H9 (cell line): Measurements from ENCODE around the gene ULBP3. TPM values are rescaled to one million over a fixed set of nuclear protein-coding genes. Genes with fewer than 3 reads are reported as not detected.

ENCODE experiments used
- DNase-seq: peaks from one replicate; pipeline ENCODE4 v3.0.0-alpha.2; 2017
- H2AFZ ChIP-seq: one replicate; pipeline ENCODE4 v1.6.1; 2013; ENCODE audit warnings: mild to moderate bottlenecking, low read length, control low read depth, moderate library complexity
- H2AK5ac ChIP-seq: 2 replicates; pipeline ENCODE4 v1.6.1; 2013; ENCODE audit warnings: low read length, control low read depth, mixed read lengths; ENCODE audit not compliant: insufficient read length
- H2BK120ac ChIP-seq: one replicate; pipeline ENCODE4 v1.6.1; 2013; ENCODE audit warnings: low read depth, mild to moderate bottlenecking, low read length, control low read depth, inconsistent platforms; ENCODE audit not compliant: poor library complexity, severe bottlenecking
- H2BK12ac ChIP-seq: 2 replicates; pipeline ENCODE4 v1.6.1; 2013; ENCODE audit warnings: low read length, control low read depth, mixed read lengths, low read depth; ENCODE audit not compliant: insufficient read length
- H2BK15ac ChIP-seq: 2 replicates; pipeline ENCODE4 v1.6.1; 2013; ENCODE audit warnings: low read depth, low read length, control low read depth
- H2BK20ac ChIP-seq: one replicate; pipeline ENCODE4 v1.6.1; 2013; ENCODE audit warnings: low read depth, mild to moderate bottlenecking, low read length, control low read depth, inconsistent platforms; ENCODE audit not compliant: poor library complexity, severe bottlenecking
- H2BK5ac ChIP-seq: 2 replicates; pipeline ENCODE4 v1.6.1; 2013; ENCODE audit warnings: low read length, control low read depth, mixed read lengths; ENCODE audit not compliant: insufficient read length
- H3K14ac ChIP-seq: 2 replicates; pipeline ENCODE4 v1.6.1; 2013; ENCODE audit warnings: low read length, control low read depth; ENCODE audit not compliant: insufficient read depth
- H3K18ac ChIP-seq: 2 replicates; pipeline ENCODE4 v1.6.1; 2013; ENCODE audit warnings: low read depth, mild to moderate bottlenecking, mixed read lengths, low read length, control low read depth; ENCODE audit not compliant: insufficient read length
- H3K23ac ChIP-seq: 2 replicates; pipeline ENCODE4 v1.6.1; 2013; ENCODE audit warnings: low read length, control low read depth, mixed read lengths, low read depth; ENCODE audit not compliant: insufficient read length
- H3K23me2 ChIP-seq: 2 replicates; pipeline ENCODE4 v1.6.1; 2013; ENCODE audit warnings: low read depth, mild to moderate bottlenecking, mixed read lengths, low read length, control low read depth; ENCODE audit not compliant: insufficient read length, poor library complexity, severe bottlenecking
- H3K27ac ChIP-seq: 2 replicates; pipeline ENCODE4 v1.5.1; 2013; ENCODE audit warnings: low read length, control low read depth, mixed read lengths, low read depth; ENCODE audit not compliant: insufficient read length
- H3K27me3 ChIP-seq: 2 replicates; pipeline ENCODE4 v1.6.1; 2013; ENCODE audit warnings: low read length, control low read depth, inconsistent platforms; ENCODE audit not compliant: insufficient read depth
- H3K4ac ChIP-seq: 2 replicates; pipeline ENCODE4 v1.6.1; 2013; ENCODE audit warnings: low read depth, mild to moderate bottlenecking, control low read depth, inconsistent platforms, low read length, moderate library complexity
- H3K4me1 ChIP-seq: 2 replicates; pipeline ENCODE4 v1.6.1; 2013; ENCODE audit warnings: low read length, control low read depth, inconsistent platforms; ENCODE audit not compliant: insufficient read depth
- H3K4me2 ChIP-seq: 2 replicates; pipeline ENCODE4 v1.6.1; 2013; ENCODE audit warnings: low read length, control low read depth, mixed read lengths; ENCODE audit not compliant: insufficient read length, insufficient read depth
- H3K56ac ChIP-seq: 2 replicates; pipeline ENCODE4 v1.6.1; 2013; ENCODE audit warnings: low read depth, mild to moderate bottlenecking, mixed read lengths, low read length, control low read depth; ENCODE audit not compliant: insufficient read length
- H3K79me1 ChIP-seq: 2 replicates; pipeline ENCODE4 v1.6.1; 2013; ENCODE audit warnings: low read depth, mild to moderate bottlenecking, moderate library complexity, low read length, control low read depth, inconsistent platforms; ENCODE audit not compliant: insufficient read depth, poor library complexity, severe bottlenecking
- H3K79me2 ChIP-seq: 2 replicates; pipeline ENCODE4 v1.6.1; 2013; ENCODE audit warnings: low read length, control low read depth, inconsistent platforms; ENCODE audit not compliant: insufficient read depth
- H3K9ac ChIP-seq: 2 replicates; pipeline ENCODE4 v1.6.1; 2013; ENCODE audit warnings: low read length, control low read depth, mixed read lengths; ENCODE audit not compliant: insufficient read length; ENCODE audit errors: extremely low read depth
- H3K9me3 ChIP-seq: one replicate; pipeline ENCODE4 v1.6.1; 2013; ENCODE audit warnings: low read depth, low read length, inconsistent platforms; ENCODE audit not compliant: control insufficient read depth
- H3T11ph ChIP-seq: one replicate; pipeline ENCODE4 v1.6.1; 2013; ENCODE audit warnings: mild to moderate bottlenecking, low read length, control low read depth, inconsistent platforms
- H4K20me1 ChIP-seq: one replicate; pipeline ENCODE4 v1.6.1; 2013; ENCODE audit not compliant: control insufficient read depth, insufficient read length, insufficient read depth
- H4K5ac ChIP-seq: 2 replicates; pipeline ENCODE4 v1.6.1; 2013; ENCODE audit warnings: low read depth, mild to moderate bottlenecking, mixed read lengths, low read length, control low read depth; ENCODE audit not compliant: insufficient read length
- H4K8ac ChIP-seq: replicated peaks from 2 replicates; pipeline ENCODE4 v1.6.1; 2013; ENCODE audit warnings: low read length, control low read depth, mixed read lengths, low read depth; ENCODE audit not compliant: insufficient read length
- H4K91ac ChIP-seq: 2 replicates; pipeline ENCODE4 v1.6.1; 2013; ENCODE audit warnings: low read depth, mild to moderate bottlenecking, moderate library complexity, mixed read lengths, low read length, control low read depth; ENCODE audit not compliant: insufficient read length
- H3K27ac Mint-ChIP-seq, 3 experiments: 2 replicates in 2 of 3; 3 replicates in 1 of 3; pipeline ENCODE4 v1.8.0; 2020 to 2021; ENCODE audit warnings: mixed read lengths in 3 of 3, mild to moderate bottlenecking in 1 of 3, moderate library complexity in 1 of 3
- H3K27me3 Mint-ChIP-seq: 2 replicates; pipeline ENCODE4 v1.8.0; 2021; ENCODE audit warnings: low read depth, mild to moderate bottlenecking, moderate library complexity, mixed read lengths
- H3K36me3 Mint-ChIP-seq, 3 experiments: 2 replicates in 2 of 3; 3 replicates in 1 of 3; pipeline ENCODE4 v1.8.0; 2020 to 2021; ENCODE audit warnings: low read depth in 3 of 3, mixed read lengths in 3 of 3; ENCODE audit not compliant: insufficient read depth in 1 of 3
- H3K4me1 Mint-ChIP-seq, 2 experiments: 2 replicates each; pipeline ENCODE4 v1.8.0; 2020; ENCODE audit warnings: mixed read lengths in 2 of 2
- H3K4me3 Mint-ChIP-seq, 2 experiments: 2 replicates in 1 of 2; 3 replicates in 1 of 2; pipeline ENCODE4 v1.8.0; 2020 to 2021; ENCODE audit warnings: mild to moderate bottlenecking in 2 of 2, mixed read lengths in 2 of 2, moderate library complexity in 1 of 2
- H3K9me3 Mint-ChIP-seq, 2 experiments: 2 replicates in 1 of 2; 3 replicates in 1 of 2; pipeline ENCODE4 v1.8.0; 2020; ENCODE audit warnings: mild to moderate bottlenecking in 2 of 2, mixed read lengths in 2 of 2, moderate library complexity in 1 of 2
- WGBS: extraction: QIAGEN DNeasy Blood & Tissue Kit; methylation state at CpG from one replicate; pipeline ENCODE4 v1.1.7; 2013; ENCODE audit warnings: missing lambda C conversion rate, low lambda C conversion rate, mixed read lengths; ENCODE audit not compliant: insufficient read length; ENCODE audit errors: extremely low coverage; 5-methylcytosine and 5-hydroxymethylcytosine counted together
- total RNA-seq: library from RNA; stranded (reverse); gene quantifications from 2 replicates; pipeline ENCODE4 v1.2.1, GENCODE V29; 2021
- TF ChIP-seq, protein P1 (sequence below): fragments of 200-600 bp; sonication (generic); conservative IDR thresholded peaks from 3 replicates; pipeline ENCODE4 v1.8.0; 2021; ENCODE audit warnings: antibody characterized with exemption, mild to moderate bottlenecking

The ULBP3 gene
- total RNA-seq, 1 experiment from 2014 or later = 5.8 TPM

DNA sequence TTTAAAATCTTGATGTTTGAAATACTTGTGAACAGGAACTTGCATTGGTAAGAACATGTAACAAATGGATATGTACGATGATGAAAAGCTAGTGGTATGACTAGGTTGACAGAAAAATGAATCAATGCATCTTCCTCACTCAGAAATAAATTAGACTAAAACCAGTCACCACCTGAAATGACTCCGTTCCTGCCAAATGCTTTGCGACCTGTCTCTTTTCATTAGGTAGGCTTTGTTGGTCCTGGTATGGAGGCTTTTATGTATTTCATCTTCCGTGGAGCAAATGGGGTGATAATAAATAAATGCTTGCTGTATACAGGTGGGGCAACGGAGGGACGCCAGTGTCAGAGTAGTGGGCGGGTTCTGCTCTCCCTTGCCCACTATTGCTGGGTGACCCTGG, 17.1 kb upstream of the ULBP3 start:
- no peak overlapping the region for H2AK5ac ChIP-seq
- Mint-ChIP-seq H3K4me3 (no peak overlapping the region), H3K27ac (no peak overlapping the region), H3K27me3 (peaks cover 18% of the 10 kb centered on the region), H3K9me3 (no peaks in the 10 kb centered on the region), H3K4me1 (peaks cover 2 to 3% of the 10 kb centered on the region in 2 experiments; a peak in 2 of 4 replicates), H3K36me3 (no peaks in the 10 kb centered on the region)
- no peak overlapping the region for H4K8ac ChIP-seq
- no peak overlapping the region for H3K4ac ChIP-seq
- no peak overlapping the region for H3K4me2 ChIP-seq
- H3K79me2 ChIP-seq = no peaks in the 10 kb centered on the region
- no peak overlapping the region for H4K91ac ChIP-seq
- no peak overlapping the region for H2BK12ac ChIP-seq
- TF ChIP-seq, protein P1, sequence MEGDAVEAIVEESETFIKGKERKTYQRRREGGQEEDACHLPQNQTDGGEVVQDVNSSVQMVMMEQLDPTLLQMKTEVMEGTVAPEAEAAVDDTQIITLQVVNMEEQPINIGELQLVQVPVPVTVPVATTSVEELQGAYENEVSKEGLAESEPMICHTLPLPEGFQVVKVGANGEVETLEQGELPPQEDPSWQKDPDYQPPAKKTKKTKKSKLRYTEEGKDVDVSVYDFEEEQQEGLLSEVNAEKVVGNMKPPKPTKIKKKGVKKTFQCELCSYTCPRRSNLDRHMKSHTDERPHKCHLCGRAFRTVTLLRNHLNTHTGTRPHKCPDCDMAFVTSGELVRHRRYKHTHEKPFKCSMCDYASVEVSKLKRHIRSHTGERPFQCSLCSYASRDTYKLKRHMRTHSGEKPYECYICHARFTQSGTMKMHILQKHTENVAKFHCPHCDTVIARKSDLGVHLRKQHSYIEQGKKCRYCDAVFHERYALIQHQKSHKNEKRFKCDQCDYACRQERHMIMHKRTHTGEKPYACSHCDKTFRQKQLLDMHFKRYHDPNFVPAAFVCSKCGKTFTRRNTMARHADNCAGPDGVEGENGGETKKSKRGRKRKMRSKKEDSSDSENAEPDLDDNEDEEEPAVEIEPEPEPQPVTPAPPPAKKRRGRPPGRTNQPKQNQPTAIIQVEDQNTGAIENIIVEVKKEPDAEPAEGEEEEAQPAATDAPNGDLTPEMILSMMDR = no peak
- no peak overlapping the region for H4K5ac ChIP-seq
- H2BK20ac ChIP-seq = no peak overlapping the region
- H3K9ac ChIP-seq = no peak overlapping the region
- H2BK120ac ChIP-seq = no peak overlapping the region
- H2BK5ac ChIP-seq = no peak overlapping the region
- H3T11ph ChIP-seq = no peak overlapping the region
- H3K23me2 ChIP-seq = no peaks in the 10 kb centered on the region
- no peak overlapping the region for H3K56ac ChIP-seq
- no peak overlapping the region for H3K18ac ChIP-seq
- WGBS = no CpG with 5 or more reads among the region's 7 CpGs
- no peak overlapping the region for H3K27ac ChIP-seq
- no peaks in the 10 kb centered on the region for H4K20me1 ChIP-seq
- H3K14ac ChIP-seq = no peak overlapping the region
- H2BK15ac ChIP-seq = no peak overlapping the region
- no peaks in the 10 kb centered on the region for H3K27me3 ChIP-seq
- H3K23ac ChIP-seq = no peak overlapping the region
- no peak for DNase-seq
- no peaks in the 10 kb centered on the region for H3K9me3 ChIP-seq
- no peak overlapping the region for H2AFZ ChIP-seq
- no peaks in the 10 kb centered on the region for H3K4me1 ChIP-seq
- H3K79me1 ChIP-seq = no peaks in the 10 kb centered on the region
